Measurements from ENCODE around the gene SUPT7L. TPM values are rescaled to one million over a fixed set of nuclear protein-coding genes. Genes with fewer than 3 reads are reported as not detected.

SUPT7L gene
- total RNA-seq, 1 donor from 2014 or later, result 42.6 TPM

GRCh38 chr2:27709960-27710575 is 46.7 kb upstream of the SUPT7L start:
- Mint-ChIP-seq H3K27me3 (ENCODE audit: low read depth) (no peaks in the 10 kb centered on the region), H3K36me3 (no peaks in the 10 kb centered on the region), H3K9me3 (no peaks in the 10 kb centered on the region)

GRCh38 chr2:27709326-27709725 is 45.9 kb upstream of the SUPT7L start:
- no peak for TF ChIP-seq CTCF (IDR thresholded peaks at IDR 0.05; ENCODE audit: unreplicated experiment)
- Mint-ChIP-seq H3K27me3 (ENCODE audit: low read depth) (no peaks in the 10 kb centered on the region), H3K36me3 (no peaks in the 10 kb centered on the region), H3K4me3 (no peak overlapping the region), H3K9me3 (no peaks in the 10 kb centered on the region), H3K4me1 (peaks cover 14% of the 10 kb centered on the region), H3K27ac (no peak overlapping the region)
- DNase-seq (ENCODE audit: low spot score in 2 of 2, unreplicated experiment in 2 of 2), result no peak

More at GRCh38 chr2:27709960-27710575, 46.7 kb upstream of the SUPT7L start:
- Mint-ChIP-seq H3K27ac (no peak overlapping the region), H3K4me1 (peaks cover 19% of the 10 kb centered on the region), H3K4me3 (no peak overlapping the region)
- TF ChIP-seq CTCF (IDR thresholded peaks at IDR 0.05; ENCODE audit: unreplicated experiment), result no peak
- no peak for DNase-seq (ENCODE audit: low spot score in 2 of 2, unreplicated experiment in 2 of 2)

GRCh38 chr2:27708666-27709065 is 45.3 kb upstream of the SUPT7L start:
- no peaks in the 10 kb centered on the region for H3K9me3 Mint-ChIP-seq
- H3K27me3 Mint-ChIP-seq (ENCODE audit: low read depth), result no peaks in the 10 kb centered on the region
- peaks cover 17% of the 10 kb centered on the region for H3K4me1 Mint-ChIP-seq
- H3K36me3 Mint-ChIP-seq, result no peaks in the 10 kb centered on the region
- DNase-seq (ENCODE audit: low spot score in 2 of 2, unreplicated experiment in 2 of 2), result no peak
- H3K27ac Mint-ChIP-seq, result no peak overlapping the region
- no peak overlapping the region for H3K4me3 Mint-ChIP-seq
- TF ChIP-seq CTCF (IDR thresholded peaks at IDR 0.05; ENCODE audit: unreplicated experiment), result no peak

- H3K27me3 Mint-ChIP-seq (ENCODE audit: low read depth), result no peaks in the 10 kb centered on the region
- peaks cover 21% of the 10 kb centered on the region for H3K4me1 Mint-ChIP-seq
- no peak for DNase-seq (ENCODE audit: low spot score in 2 of 2, unreplicated experiment in 2 of 2)
- H3K9me3 Mint-ChIP-seq, result no peaks in the 10 kb centered on the region
- H3K4me3 Mint-ChIP-seq, result no peak overlapping the region
- H3K36me3 Mint-ChIP-seq, result no peaks in the 10 kb centered on the region
- no peak for TF ChIP-seq CTCF (IDR thresholded peaks at IDR 0.05; ENCODE audit: unreplicated experiment)
- no peak overlapping the region for H3K27ac Mint-ChIP-seq
Observed at GRCh38 chr2:27708257-27708654, 44.8 kb upstream of the SUPT7L start.

GRCh38 chr2:27707462-27708256 is 44.2 kb upstream of the SUPT7L start:
- Mint-ChIP-seq H3K27ac (no peak overlapping the region), H3K4me3 (no peak overlapping the region), H3K36me3 (no peaks in the 10 kb centered on the region), H3K4me1 (peaks cover 25% of the 10 kb centered on the region), H3K9me3 (no peaks in the 10 kb centered on the region), H3K27me3 (ENCODE audit: low read depth) (no peaks in the 10 kb centered on the region)
- TF ChIP-seq CTCF (IDR thresholded peaks at IDR 0.05; ENCODE audit: unreplicated experiment), result no peak
- no peak for DNase-seq (ENCODE audit: low spot score in 2 of 2, unreplicated experiment in 2 of 2)
